Measurements from ENCODE around the gene IL19. TPM values are rescaled to one million over a fixed set of nuclear protein-coding genes. Genes with fewer than 3 reads are reported as not detected.

Gene IL19
- total RNA-seq, 4 donors from 2014 or later, result not detected

DNA sequence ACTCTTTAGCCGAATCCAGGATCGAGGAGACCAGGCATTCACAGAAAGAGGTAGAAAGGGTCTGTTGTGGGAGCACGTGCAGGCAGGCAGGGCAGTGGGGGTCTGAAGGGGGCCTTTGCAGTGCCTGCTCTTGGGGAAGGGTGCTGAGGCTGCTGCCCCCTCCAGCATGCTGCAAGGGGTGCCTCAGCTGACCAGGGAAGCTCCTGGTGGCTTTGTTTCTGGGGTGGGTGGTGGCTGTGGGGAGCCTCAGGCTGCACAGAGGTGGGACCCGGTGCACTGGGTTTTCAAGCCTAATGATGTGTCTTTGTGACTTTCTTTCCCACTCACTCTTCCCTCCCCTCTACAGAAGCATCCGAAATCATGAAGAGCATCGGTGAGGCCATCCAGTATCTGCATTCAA is 41.5 kb upstream of the IL19 start:
- no peak overlapping the region for H3K4me3 ChIP-seq
- H3K27me3 ChIP-seq, result no peaks in the 10 kb centered on the region
- 89% methylated on average over 6 of the region's 6 CpGs for WGBS
- H3K9me3 ChIP-seq, result no peaks in the 10 kb centered on the region
- DNase-seq (ENCODE audit: extremely low spot score), result no peak
- no peak overlapping the region for H3K27ac ChIP-seq (replicated peaks in 1 of 4)
- H3K36me3 ChIP-seq, result peaks cover 43 to 57% (median 55%) of the 10 kb centered on the region in 4 donors
- TF ChIP-seq, protein P1, sequence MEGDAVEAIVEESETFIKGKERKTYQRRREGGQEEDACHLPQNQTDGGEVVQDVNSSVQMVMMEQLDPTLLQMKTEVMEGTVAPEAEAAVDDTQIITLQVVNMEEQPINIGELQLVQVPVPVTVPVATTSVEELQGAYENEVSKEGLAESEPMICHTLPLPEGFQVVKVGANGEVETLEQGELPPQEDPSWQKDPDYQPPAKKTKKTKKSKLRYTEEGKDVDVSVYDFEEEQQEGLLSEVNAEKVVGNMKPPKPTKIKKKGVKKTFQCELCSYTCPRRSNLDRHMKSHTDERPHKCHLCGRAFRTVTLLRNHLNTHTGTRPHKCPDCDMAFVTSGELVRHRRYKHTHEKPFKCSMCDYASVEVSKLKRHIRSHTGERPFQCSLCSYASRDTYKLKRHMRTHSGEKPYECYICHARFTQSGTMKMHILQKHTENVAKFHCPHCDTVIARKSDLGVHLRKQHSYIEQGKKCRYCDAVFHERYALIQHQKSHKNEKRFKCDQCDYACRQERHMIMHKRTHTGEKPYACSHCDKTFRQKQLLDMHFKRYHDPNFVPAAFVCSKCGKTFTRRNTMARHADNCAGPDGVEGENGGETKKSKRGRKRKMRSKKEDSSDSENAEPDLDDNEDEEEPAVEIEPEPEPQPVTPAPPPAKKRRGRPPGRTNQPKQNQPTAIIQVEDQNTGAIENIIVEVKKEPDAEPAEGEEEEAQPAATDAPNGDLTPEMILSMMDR (IDR thresholded peaks at IDR 0.05), result no peak
- TF ChIP-seq EP300 (IDR thresholded peaks at IDR 0.05) (no peak), POLR2AphosphoS5 (IDR thresholded peaks at IDR 0.05) (no peak), POLR2A (IDR thresholded peaks at IDR 0.05; ENCODE audit: low read depth) (no peak)
- intact Hi-C loops (cut with DNase I), result loop anchor here (5.0 kb wide), 1 partner anchor 97 kb away; no protein-coding TSS in a partner anchor
- H3K4me1 ChIP-seq, result peaks cover 44 to 52% (median 46%) of the 10 kb centered on the region in 4 donors

DNA sequence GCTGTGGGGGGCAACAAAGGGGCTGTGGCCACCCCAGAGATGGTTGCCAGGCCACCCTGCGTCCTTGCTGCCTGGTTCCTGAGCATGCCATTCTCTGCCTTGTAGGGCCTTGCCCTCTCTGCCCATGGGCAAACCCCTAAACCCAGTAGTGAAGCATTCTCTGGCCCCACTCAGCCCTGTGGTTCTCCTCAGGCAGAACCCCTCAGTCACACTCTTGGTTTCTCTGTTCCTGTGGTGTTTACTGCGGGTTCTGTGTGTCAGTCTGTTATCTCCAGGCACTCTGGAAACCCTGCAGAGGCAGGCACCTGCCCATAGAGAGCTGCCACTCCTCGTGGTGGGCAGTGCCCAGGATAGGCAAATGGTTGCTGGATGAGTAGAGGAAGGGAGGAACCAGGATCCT is 41.1 kb upstream of the IL19 start:
- TF ChIP-seq EP300 (IDR thresholded peaks at IDR 0.05) (no peak), POLR2AphosphoS5 (IDR thresholded peaks at IDR 0.05) (no peak), POLR2A (IDR thresholded peaks at IDR 0.05; ENCODE audit: low read depth) (no peak)
- TF ChIP-seq, protein P1 (IDR thresholded peaks at IDR 0.05), result no peak
- no peak overlapping the region for H3K27ac ChIP-seq (replicated peaks in 1 of 4)
- WGBS, result 97% methylated on average over 3 of the region's 3 CpGs
- H3K4me3 ChIP-seq, result no peak overlapping the region
- DNase-seq (ENCODE audit: extremely low spot score), result no peak
- peaks cover 39 to 48% (median 44%) of the 10 kb centered on the region in 4 donors for H3K4me1 ChIP-seq
- no peaks in the 10 kb centered on the region for H3K27me3 ChIP-seq
- H3K9me3 ChIP-seq, result no peaks in the 10 kb centered on the region
- H3K36me3 ChIP-seq, result peaks cover 43 to 61% (median 59%) of the 10 kb centered on the region in 4 donors
- intact Hi-C loops (cut with DNase I), result loop anchor here (5.0 kb wide), 1 partner anchor 97 kb away; no protein-coding TSS in a partner anchor

DNA sequence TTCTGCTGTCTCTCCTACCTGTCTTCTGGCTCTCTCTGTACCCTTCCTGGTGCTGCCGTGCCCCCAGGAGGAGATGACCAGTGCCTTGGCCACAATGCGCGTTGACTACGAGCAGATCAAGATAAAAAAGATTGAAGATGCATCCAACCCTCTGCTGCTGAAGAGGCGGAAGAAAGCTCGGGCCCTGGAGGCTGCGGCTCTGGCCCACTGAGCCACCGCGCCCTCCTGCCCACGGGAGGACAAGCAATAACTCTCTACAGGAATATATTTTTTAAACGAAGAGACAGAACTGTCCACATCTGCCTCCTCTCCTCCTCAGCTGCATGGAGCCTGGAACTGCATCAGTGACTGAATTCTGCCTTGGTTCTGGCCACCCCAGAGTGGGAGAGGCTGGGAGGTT is 38.1 kb upstream of the IL19 start:
- Histone ChIP-seq H3K4me3 (no peak overlapping the region), H3K27me3 (no peaks in the 10 kb centered on the region), H3K36me3 (peaks cover 52 to 76% (median 71%) of the 10 kb centered on the region in 4 donors), H3K4me1 (peaks cover 14 to 36% (median 27%) of the 10 kb centered on the region in 4 donors), H3K27ac (replicated peaks in 1 of 4) (no peak overlapping the region), H3K9me3 (no peaks in the 10 kb centered on the region)
- WGBS, result 87% methylated on average over 11 of the region's 11 CpGs
- TF ChIP-seq POLR2A (IDR thresholded peaks at IDR 0.05; ENCODE audit: low read depth) (no peak), POLR2AphosphoS5 (IDR thresholded peaks at IDR 0.05) (no peak), EP300 (IDR thresholded peaks at IDR 0.05) (no peak)
- TF ChIP-seq, protein P1 (IDR thresholded peaks at IDR 0.05), result no peak
- intact Hi-C loops (cut with DNase I), result loop anchor here (10.0 kb wide), 1 partner anchor 342 kb away; no protein-coding TSS in a partner anchor
- DNase-seq (ENCODE audit: extremely low spot score), result no peak

DNA sequence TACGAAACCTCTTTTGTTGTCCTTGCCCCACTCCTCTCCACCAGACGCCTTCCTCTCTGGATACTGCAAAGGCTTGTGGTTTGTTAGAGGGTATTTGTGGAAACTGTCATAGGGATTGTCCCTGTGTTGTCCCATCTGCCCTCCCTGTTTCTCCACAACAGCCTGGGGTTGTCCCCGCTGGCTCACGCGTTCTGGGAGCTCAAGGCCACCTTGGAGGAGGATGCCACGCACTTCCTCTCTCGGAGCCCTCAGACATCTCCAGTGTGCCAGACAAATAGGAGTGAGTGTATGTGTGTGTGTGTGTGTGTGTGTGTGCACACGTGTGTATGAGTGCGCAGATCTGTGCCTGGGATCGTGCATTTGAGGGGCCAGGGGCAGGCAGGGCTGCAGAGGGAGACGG is 37.6 kb upstream of the IL19 start:
- TF ChIP-seq POLR2A (IDR thresholded peaks at IDR 0.05; ENCODE audit: low read depth) (no peak), EP300 (IDR thresholded peaks at IDR 0.05) (no peak), POLR2AphosphoS5 (IDR thresholded peaks at IDR 0.05) (no peak)
- TF ChIP-seq, protein P1 (IDR thresholded peaks at IDR 0.05), result no peak
- no peaks in the 10 kb centered on the region for H3K27me3 ChIP-seq
- H3K4me3 ChIP-seq, result no peak overlapping the region
- peaks cover 52 to 76% (median 71%) of the 10 kb centered on the region in 4 donors for H3K36me3 ChIP-seq
- no peak for DNase-seq (ENCODE audit: extremely low spot score)
- H3K9me3 ChIP-seq, result no peaks in the 10 kb centered on the region
- WGBS, result 95% methylated on average over 10 of the region's 11 CpGs
- H3K4me1 ChIP-seq, result peaks cover 14 to 37% (median 27%) of the 10 kb centered on the region in 4 donors
- no peak overlapping the region for H3K27ac ChIP-seq (replicated peaks in 1 of 4)
- intact Hi-C loops (cut with DNase I), result loop anchor here (10.0 kb wide), 1 partner anchor 342 kb away; no protein-coding TSS in a partner anchor

All from esophagus muscularis mucosa (tissue), 4 donors.